Hippocampal formation (tissue), 2 donors: ENCODE data around the gene TOR1AIP1.
"Not testable (repeated sequence)": the region's sequence is repeated elsewhere in the genome, so short reads cannot be mapped to it uniquely, and the experiment has no call there.

ENCODE experiments used
- DNase-seq, 2 donors: peaks; one replicate each; lab custom pipeline; 2025; lab: John Stamatoyannopoulos, UW

The TOR1AIP1 gene

DNA sequence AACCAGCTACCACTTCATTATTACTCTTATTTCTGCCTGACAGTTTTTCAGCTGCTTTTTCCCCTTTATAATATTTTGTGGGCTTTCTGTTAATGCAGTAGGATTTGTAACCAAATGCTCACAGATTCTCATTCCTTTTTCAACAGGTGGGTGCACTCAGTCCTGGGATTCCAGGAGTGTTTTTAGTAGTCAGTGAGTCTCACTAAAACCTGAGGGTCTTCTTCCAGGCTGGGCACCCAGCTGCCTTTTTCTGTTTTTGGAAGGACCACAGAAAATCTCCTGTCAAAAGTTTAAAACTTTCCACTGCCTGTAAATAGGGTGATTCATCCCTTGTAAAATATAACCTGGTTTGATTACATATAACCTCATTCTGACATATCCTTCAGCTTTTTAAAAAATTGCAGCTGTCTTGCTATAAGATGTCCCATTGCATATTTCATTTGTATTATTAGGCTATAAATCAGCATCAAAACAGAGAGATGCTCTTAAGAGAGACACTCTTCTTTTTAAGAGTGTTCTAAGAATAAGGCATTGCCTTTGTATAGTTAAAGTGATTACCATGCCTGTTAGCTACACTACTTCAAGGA, 55.7 kb downstream of the TOR1AIP1 start:
- DNase-seq = no peak

DNA sequence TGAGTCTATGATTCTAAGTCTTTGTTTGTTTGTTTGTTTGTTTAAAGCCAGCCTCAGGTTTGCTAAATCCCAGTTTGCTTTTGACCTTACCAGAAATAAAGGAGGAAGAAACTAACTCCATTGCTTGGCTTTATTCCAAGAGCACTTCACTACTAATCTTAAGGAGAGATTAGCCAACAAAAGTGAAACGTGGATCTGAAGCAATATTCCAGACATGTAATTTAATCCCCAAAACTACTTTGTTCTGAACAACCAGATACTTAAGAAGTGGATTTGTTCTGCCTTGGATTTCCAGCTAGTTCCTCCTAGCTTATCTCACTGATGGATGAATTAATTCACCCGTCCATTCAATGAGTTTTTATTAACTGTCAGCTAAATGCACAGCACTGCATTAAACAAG, 56.7 kb downstream of the TOR1AIP1 start:
- DNase-seq = no peak

DNA sequence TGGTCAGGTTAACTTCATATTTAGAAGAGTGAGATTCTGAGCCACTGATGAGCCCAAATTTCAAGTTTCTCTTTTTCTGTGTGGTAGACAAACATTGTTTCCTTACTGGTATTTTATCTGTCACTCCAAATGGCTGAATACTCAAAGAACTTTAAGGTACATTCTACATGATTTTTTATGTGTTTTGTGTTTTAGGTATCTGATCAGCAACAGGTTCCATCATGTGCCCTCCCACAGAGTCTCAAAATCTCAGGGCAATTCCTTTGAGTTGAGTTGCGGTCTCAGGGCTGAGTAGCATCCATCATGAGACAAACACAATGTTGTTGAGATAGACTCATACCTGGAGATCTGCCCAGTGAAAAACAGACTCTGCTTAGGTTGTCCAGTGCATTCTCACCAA, 57.9 kb downstream of the TOR1AIP1 start:
- no peak for DNase-seq

DNA sequence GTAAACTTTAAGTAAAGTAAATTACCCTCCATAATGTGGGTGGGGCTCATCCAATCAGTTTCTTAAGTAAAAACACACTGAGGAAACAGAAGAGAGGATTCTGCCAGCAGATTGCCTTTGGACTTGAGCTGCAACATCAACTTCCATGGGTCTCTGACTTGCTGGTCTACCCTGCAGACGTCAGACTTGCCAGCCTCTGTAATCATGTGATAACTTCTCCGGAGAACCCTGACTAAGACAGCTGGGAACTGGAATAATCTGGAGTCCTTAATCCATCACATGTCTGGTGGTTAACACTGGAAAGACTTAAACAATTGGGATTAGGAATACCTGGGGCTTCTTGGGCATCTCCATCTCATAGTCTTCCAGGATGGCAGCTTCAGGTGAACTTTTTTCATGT, 59.4 kb downstream of the TOR1AIP1 start:
- no peak for DNase-seq

DNA sequence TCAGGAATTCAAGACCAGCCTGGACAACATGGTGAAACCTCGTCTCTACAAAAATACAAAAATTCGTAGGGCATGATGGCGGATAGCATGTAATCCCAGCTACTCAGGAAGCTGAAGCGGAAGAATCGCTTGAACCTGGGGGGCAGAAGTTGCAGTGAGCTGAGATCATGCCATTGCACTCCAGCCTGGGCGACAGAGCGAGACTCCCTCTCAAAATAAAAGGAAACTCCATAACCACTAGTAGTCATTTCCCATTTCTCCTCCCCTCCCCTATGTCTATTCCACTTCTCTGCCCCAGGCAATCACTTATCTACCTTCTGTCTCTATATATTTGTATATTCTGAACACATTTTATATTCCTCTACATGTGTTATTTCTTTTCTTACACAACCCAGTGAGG, 68.6 kb downstream of the TOR1AIP1 start:
- DNase-seq = no peak

DNA sequence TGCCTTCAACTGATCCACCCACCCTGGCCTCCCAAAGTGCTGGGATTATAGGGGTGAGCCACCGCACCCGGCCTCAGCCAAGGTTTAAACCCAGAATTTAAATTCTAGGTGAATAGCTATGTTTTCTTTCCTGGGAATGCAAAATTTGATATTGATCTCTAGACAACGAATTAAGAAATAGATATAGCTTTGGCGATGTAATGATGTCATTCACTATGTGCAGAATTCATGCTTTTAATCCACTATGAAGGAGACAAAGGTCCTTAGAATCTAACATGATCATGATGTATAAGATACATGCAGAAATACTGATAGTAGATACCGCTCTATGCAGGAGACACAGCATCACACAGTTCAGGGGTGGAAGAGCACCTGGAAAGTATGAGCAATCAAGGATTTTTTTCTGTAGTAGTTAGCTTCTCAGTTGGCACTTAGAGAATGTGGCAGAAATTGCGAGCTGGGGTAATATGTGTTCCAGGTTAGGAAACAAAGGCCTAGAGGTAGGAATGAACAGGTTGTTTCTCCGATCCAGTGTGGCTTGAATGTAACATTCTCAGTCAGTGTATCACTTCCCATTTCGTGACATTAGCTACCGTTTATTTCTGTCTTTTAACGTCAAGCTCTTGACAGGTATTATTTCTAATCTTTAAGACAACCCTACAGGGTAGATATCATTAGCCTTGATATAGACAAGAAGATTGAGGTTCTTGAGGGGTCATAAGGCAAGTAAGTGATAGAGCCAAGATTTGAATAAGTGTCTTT, 69.5 kb downstream of the TOR1AIP1 start:
- DNase-seq = no peak

DNA sequence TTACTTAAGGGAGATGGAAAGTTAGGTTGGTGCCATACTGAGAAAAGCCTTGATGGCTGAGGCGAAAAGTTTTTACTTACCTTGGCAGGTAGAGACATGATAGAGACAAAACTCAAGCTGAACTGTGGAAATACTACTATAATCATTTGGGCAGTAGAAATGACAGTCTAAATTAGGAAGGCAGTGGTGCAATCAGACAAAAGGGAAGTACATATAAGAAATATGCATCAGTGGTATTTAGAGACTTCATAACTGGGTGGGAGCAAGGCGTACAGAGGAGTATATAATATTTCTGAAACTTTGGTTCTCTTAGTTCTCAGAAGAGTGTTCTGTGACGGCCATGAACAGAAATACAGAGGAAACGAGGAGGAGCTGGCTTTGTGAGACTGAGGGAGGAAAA, 70.1 kb downstream of the TOR1AIP1 start:
- no peak for DNase-seq

DNA sequence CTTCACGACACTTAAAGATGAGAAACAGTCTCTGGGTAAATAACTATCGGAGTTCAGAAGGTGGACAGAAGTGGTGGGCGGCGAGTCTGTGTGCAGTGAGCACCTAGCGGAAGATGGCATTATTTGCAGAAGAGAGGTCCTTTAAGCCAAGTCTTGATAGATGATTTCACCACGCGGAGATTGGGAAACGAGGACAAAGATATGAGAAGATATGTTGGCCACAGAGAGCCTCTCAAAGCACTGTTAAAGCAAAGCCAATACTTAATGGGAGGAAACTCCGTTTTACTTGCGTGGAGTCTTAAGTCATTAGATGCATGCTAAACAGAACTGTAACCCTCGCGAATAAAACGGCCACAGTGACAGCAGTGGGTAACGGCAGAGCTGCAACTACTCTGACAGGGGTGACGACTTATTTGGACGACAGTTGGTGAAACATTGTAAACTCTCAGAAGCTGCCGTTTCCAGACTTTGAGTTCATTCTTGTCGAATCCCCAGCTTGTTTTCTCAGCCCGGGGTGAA, 71.9 kb downstream of the TOR1AIP1 start:
- DNase-seq = no peak

DNA sequence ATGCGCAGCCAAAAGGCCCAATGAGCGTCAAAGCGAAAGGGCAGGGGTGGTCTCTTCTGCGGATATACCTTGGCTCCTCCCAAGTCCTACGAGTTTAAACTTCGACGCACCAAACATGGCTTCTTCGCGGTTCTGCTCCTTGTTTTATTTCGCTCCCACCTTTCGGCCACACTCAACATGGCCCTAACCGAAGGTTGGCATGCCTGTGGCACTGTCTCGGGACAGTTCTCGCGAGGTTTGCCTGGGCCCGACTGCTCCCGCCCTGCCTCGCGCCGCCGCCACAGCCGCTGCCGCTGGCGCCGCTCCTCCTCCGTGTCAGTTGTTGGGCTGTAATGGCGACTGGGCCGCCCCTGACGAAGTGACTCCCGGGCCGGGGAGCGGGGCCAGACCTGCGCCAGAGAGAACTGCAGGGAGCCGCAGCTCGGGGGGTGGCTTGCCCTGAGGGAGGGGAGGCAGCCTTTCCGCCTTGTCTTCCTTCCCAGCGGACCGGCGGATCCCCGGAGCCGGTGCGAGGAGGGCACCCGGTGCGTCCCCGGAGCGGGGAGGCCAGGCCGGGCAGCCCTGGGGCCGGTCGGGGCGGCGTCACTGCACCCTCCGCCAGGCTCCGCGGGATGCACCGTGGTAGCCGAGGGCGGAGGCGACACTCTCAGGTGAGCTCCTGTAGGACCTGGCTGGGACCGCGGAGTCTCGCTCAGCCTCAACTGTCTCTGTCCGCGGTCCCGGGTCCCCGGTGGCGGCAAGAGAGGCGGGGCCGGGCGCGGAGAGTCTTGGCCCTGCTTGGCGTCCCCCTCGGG, 72.6 kb downstream of the TOR1AIP1 start, which contains the start of gene CEP350:
CEP350 (plus strand) TSS at position 318 of the 794 bp plus-strand sequence. CDS start 31,372 bp downstream, outside the sequence.
- peak; percentile 95 to 98 for DNase-seq

DNA sequence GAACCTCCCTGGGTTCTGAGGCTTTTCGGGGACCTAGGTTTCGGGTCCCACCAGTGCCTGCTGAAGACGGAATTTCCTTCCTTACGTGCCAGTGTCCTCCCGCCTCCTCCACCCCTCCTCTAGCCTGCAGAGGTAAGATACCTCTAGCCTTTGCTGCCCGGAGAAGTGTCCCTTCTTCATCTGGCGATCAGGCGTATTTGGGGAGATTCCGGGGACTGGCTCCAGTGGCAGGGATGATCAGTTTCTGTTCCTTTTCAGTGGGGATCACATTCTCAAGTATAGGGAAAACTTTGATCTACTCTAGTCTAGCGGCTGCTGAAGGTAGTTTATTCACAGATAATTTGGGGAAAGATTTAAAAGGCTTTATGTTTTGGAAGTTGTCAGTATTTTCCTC, 73.2 kb downstream of the TOR1AIP1 start:
- DNase-seq = no peak

DNA sequence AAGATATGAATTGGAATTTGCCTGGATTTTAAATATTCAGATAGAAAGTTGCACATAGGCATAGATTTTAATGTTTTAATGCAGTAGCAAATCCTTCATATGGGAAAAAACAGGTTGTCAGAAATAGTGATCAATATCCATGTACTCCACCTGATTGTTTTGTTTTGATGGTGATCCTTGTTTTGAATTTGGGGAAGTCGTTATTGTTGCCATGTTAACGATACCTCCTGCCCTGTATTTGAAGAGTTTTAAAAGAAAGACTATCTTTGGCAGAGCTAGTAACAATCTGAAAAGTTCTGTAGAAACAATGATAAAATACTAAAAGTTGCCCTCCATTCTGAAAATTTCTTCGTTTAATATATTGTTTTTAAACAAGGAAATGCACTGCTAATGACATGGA, 73.6 kb downstream of the TOR1AIP1 start:
- no peak for DNase-seq

DNA sequence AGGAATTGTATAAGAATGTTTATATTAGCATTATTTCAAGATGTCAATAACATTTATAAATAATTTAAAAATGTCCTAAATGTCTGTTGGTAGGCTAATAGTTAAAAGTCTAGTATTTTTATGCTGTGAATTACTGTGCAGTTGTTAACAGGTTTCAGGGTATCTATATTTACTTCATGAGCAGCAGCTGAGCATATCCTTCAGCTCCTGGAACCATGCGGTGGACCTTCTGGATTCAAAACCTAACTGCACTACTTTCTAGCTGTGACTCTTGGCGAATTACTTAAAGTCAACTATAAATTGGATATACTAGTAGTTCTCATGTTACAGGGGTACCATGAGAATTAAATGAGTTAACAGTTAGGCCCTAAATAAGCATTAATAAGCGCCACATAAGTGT, 76.3 kb downstream of the TOR1AIP1 start:
- no peak for DNase-seq

DNA sequence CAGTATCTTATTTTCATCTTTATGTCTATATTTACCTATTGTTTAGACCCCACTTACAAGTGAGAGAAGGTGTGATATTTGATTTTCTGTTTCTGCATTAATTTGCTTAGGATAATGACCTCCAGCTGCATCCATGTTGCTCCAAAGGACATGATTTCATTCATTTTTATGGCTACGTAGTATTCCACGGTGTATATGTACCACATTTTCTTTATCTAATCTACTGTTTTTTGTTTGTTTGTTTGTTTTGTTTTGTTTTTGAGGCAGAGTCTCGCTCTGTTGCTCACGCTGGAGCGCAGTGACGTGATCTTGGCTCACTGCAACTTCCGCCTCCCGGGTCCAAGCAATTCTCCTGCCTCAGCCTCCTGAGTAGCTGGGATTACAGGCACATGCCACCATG, 80.1 kb downstream of the TOR1AIP1 start:
- DNase-seq = not testable (repeated sequence)

DNA sequence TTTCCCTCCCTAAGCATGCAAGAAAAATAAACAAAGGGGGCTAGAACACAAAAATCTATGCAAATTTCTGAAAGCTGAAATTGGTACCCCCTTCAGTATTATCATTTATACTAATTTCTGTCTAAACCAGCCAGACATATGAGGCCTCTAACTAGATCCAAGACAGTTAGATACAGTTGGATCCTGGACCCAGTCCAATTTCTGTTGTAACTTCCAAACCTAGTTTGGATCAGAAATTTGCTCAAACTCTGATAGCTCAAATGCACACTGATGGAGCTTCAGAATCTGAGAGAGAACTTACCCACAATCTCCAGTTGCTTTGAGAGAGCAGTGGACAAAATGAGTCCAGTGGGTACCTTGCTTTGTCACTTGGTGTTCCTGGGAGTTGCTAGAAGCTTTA, 84.5 kb downstream of the TOR1AIP1 start:
- no peak for DNase-seq

DNA sequence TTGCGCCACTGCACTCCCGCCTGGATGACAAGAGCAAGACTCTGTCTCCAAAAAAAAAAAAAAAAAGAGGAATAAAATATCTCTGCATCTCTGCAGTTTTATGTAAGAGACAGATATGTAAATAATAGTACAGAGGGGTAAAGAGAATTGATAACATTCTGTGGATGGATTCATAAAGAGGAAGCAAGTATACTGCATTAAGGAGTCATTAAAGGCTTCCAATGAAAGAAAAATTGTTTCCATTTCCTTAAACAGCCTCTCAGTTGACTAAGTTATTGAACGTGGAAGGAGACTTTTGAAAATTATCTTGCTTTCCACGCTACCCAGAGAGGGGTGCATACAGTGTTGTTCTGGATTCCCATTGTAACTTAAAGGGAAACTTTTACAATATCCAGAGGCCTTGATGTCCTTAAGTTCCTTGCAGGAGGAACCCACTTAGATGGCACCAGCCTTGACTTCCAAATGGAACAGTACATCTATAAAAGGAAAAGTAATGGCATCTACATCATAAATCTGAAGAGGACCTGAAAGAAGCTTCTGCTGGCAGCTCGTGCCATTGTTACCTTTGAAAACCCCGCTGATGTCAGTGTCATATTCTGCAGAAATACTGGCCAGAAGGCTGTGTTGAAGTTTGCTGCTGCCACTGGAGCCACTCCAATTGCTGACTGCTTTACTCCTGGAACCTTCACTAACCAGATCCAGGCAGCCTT, 86.4 kb downstream of the TOR1AIP1 start:
- no peak for DNase-seq

DNA sequence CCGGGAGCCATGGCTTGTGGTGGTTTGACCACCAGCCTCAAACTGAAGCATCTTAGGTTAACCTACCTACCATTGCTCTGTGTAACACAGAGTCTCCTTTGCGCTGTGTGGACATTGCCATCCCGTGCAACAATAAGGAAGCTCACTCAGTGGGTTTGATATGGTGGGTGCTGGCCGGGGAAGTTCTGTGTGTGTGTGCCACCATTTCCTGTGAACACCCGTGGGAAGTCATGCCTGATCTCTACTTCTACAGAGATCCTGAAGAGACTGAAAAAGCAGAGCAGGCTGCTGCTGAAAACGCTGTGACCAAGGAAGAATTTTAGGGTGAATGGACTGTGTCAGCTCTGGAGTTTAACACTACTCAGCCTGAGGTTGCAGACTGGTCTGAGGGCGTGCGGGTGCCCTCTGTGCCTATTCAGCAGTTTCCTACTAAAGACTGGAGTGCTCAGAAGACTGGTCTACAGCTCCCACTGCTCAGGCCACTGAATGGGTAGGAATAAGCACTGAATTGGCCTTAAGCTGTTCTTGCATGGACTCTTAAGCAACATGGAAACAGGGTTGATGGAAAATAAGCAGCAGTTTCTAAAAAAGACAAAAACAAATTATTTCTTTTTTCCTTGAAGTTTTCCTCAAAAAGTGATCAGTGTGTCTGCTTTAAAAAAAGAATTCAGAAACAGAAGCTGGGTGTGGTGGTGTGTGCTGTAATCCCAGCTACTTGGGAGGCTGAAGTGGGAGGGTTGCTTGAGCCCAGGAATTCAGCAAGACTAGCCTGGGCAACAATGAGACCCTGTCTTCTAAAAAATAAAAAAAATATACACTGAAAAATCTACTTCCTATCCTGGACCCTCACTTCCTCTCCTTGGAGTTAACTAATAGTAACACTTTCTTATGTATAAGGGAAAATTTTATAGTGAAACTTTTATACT, 87.2 kb downstream of the TOR1AIP1 start:
- DNase-seq = no peak
